Right ventricle myocardium inferior (tissue), 1 donor: Measurements from ENCODE around the gene KLF6. TPM values are rescaled to one million over a fixed set of nuclear protein-coding genes. Genes with fewer than 3 reads are reported as not detected.

Source experiments
- ATAC-seq: fragments of 200-7000 bp; cut with Tn5 transposase; one replicate; pipeline ENCODE4 v1.9.1; 2020; ENCODE audit warnings: mild to moderate bottlenecking, moderate library complexity
- DNase-seq: peaks from one replicate; pipeline ENCODE4 v3.0.0; 2021; ENCODE audit errors: missing footprints
- intact Hi-C: fragments of 100-400 bp; cut with DNase I; formaldehyde crosslinking; loops from one replicate; pipeline ENCODE4 v1.11.0; 2022
- total RNA-seq: library from RNA; stranded (reverse); fragmentation: NEBNext Ultra II Directional; extraction: Animal tissue kit (Norgen Biotek cat#: 25700); gene quantifications from one replicate; pipeline ENCODE4 v1.2.1, GENCODE V29; 2021
- donor health status: DM: no; HTN: yes; CAD: no; lungs with severe emphysema.

The KLF6 gene
- total RNA-seq, 1 donor from 2014 or later: 68.4 TPM

- no peak for DNase-seq
- no peak for ATAC-seq
- intact Hi-C loops: no loop called here
These were observed 8.5 kb upstream of the KLF6 start for GRCh38 chr10:3793553-3793952.

- intact Hi-C loops: no loop called here
- ATAC-seq (no peak), DNase-seq (no peak)
These were observed 7.8 kb upstream of the KLF6 start for GRCh38 chr10:3792710-3793219.

- intact Hi-C loops: no loop called here
- no peak for ATAC-seq
These were observed 7.1 kb upstream of the KLF6 start for GRCh38 chr10:3791974-3792633.

GRCh38 chr10:3790858-3791257 lies 5.8 kb upstream of the KLF6 start:
- no peak for ATAC-seq
- intact Hi-C loops: no loop called here
- DNase-seq: no peak

More at GRCh38 chr10:3791974-3792633, 7.1 kb upstream of the KLF6 start:
- DNase-seq: no peak

GRCh38 chr10:3790272-3790671 lies 5.3 kb upstream of the KLF6 start:
- intact Hi-C loops: no loop called here
- no peak for ATAC-seq
- DNase-seq: no peak

- DNase-seq (no peak), ATAC-seq (no peak)
- intact Hi-C loops: loop anchor here (5.0 to 10.0 kb wide), 2 partner anchors 95 to 723 kb away; no protein-coding TSS in a partner anchor
These were observed 4.6 kb upstream of the KLF6 start for GRCh38 chr10:3789621-3790020.

GRCh38 chr10:3787816-3788215 lies 2.8 kb upstream of the KLF6 start:
- intact Hi-C loops: loop anchor here (2.0 to 10.0 kb wide), 3 partner anchors 13 to 724 kb away; no protein-coding TSS in a partner anchor
- no peak for ATAC-seq
- DNase-seq: no peak

GRCh38 chr10:3787016-3787400 lies 2.0 kb upstream of the KLF6 start:
- DNase-seq (no peak), ATAC-seq (no peak)
- intact Hi-C loops: loop anchor here (2.0 to 10.0 kb wide), 3 partner anchors 14 to 725 kb away; no protein-coding TSS in a partner anchor

- intact Hi-C loops: loop anchor here (2.0 to 10.0 kb wide), 3 partner anchors 14 to 726 kb away; no protein-coding TSS in a partner anchor
- DNase-seq: no peak
- ATAC-seq: no peak
These were observed 1.4 kb upstream of the KLF6 start for GRCh38 chr10:3786295-3787015.

GRCh38 chr10:3785851-3786271 lies 852 bp upstream of the KLF6 start:
- intact Hi-C loops: loop anchor here (1.0 to 10.0 kb wide), 5 partner anchors 15 to 876 kb away; no protein-coding TSS in a partner anchor
- ATAC-seq (peak; percentile 1), DNase-seq (peak; percentile 74)

GRCh38 chr10:3785251-3785850 lies 342 bp upstream of the KLF6 start:
- ATAC-seq (peak; percentile 85), DNase-seq (peak; percentile 99)
- intact Hi-C loops: loop anchor here (1.0 to 10.0 kb wide), 4 partner anchors 99 to 877 kb away; no protein-coding TSS in a partner anchor

GRCh38 chr10:3783682-3784432 lies 1.2 kb downstream of the KLF6 start:
- ATAC-seq: peak; percentile 15
- DNase-seq: peak; percentile 85
- intact Hi-C loops: loop anchor here (1.0 to 10.0 kb wide), 9 partner anchors 101 to 873 kb away; no protein-coding TSS in a partner anchor

- intact Hi-C loops: loop anchor here (1.0 to 10.0 kb wide), 8 partner anchors 102 to 874 kb away; no protein-coding TSS in a partner anchor
- peak; percentile 4 for ATAC-seq
- peak; percentile 78 for DNase-seq
These were observed 1.7 kb downstream of the KLF6 start for GRCh38 chr10:3783316-3783681.

- intact Hi-C loops: loop anchor here (1.0 to 10.0 kb wide), 8 partner anchors 102 to 874 kb away; no protein-coding TSS in a partner anchor
- no peak for DNase-seq
These were observed 2.3 kb downstream of the KLF6 start for GRCh38 chr10:3782451-3783315.

GRCh38 chr10:3782146-3782450 lies 2.9 kb downstream of the KLF6 start:
- ATAC-seq (no peak), DNase-seq (no peak)
- intact Hi-C loops: loop anchor here (2.0 to 10.0 kb wide), 7 partner anchors 103 to 875 kb away; no protein-coding TSS in a partner anchor

More at GRCh38 chr10:3782451-3783315, 2.3 kb downstream of the KLF6 start:
- peak; percentile 63 for ATAC-seq

- intact Hi-C loops: loop anchor here (2.0 to 10.0 kb wide), 8 partner anchors 103 to 875 kb away; no protein-coding TSS in a partner anchor
- ATAC-seq (no peak), DNase-seq (peak; percentile 79)
These were observed 3.4 kb downstream of the KLF6 start for GRCh38 chr10:3781468-3782145.
